PC-3 (cell line): ENCODE measurements around the gene RYK. TPM values are rescaled to one million over a fixed set of nuclear protein-coding genes. Genes with fewer than 3 reads are reported as not detected.

Source experiments
- ATAC-seq: fragments of 200-7000 bp; cut with Tn5 transposase; 2 replicates; pipeline ENCODE4 v1.9.1; 2020; ENCODE audit warnings: mild to moderate bottlenecking, moderate library complexity
- BruUV-seq: library from RNA; stranded (reverse); fragments of 400-500 nt; replicated peaks from 2 replicates; lab custom pipeline; 2021; lab: Mats Ljungman, UMichigan
- CTCF ChIA-PET: fragments of 300-600 bp; sonication (Branson Sonifier 250); formaldehyde crosslinking; loops from one replicate; lab custom pipeline; 2022; ENCODE audit warnings: antibody characterized with exemption; lab: Charles Lee
- POLR2A ChIA-PET: fragments of 300-600 bp; sonication (Branson Sonifier 250); formaldehyde crosslinking; loops from one replicate; lab custom pipeline; 2022; ENCODE audit warnings: antibody characterized with exemption; ENCODE audit not compliant: unreplicated experiment; lab: Charles Lee
- DNase-seq: peaks from one replicate; pipeline ENCODE4 v3.0.0-alpha.2; 2015
- H2AFZ ChIP-seq: fragments of 300-600 bp; sonication (generic); 2 replicates; pipeline ENCODE4 v1.6.0; 2016; ENCODE audit warnings: antibody characterized with exemption, low read length
- H3F3A ChIP-seq: fragments of 300-600 bp; sonication (generic); one replicate; pipeline ENCODE4 v1.6.0; 2017; ENCODE audit warnings: antibody characterized with exemption, low read length, control low read depth, mild to moderate bottlenecking; ENCODE audit not compliant: unreplicated experiment
- H3K27ac ChIP-seq: fragments of 300-600 bp; sonication (generic); 2 replicates; pipeline ENCODE4 v1.5.1; 2016; ENCODE audit warnings: mild to moderate bottlenecking, low read length
- H3K27me3 ChIP-seq: fragments of 300-600 bp; sonication (generic); 2 replicates; pipeline ENCODE4 v1.6.1; 2016; ENCODE audit warnings: low read length, mixed read lengths
- H3K36me3 ChIP-seq: fragments of 300-600 bp; sonication (generic); 2 replicates; pipeline ENCODE4 v1.6.1; 2016; ENCODE audit warnings: low read depth, mixed run types, low read length, mixed read lengths
- H3K4me1 ChIP-seq: fragments of 300-600 bp; sonication (generic); 2 replicates; pipeline ENCODE4 v1.5.1; 2016; ENCODE audit warnings: low read length; ENCODE audit not compliant: insufficient read depth
- H3K4me2 ChIP-seq: fragments of 300-600 bp; sonication (generic); 2 replicates; pipeline ENCODE4 v1.6.0; 2016; ENCODE audit warnings: low read length
- H3K4me3 ChIP-seq: fragments of 300-600 bp; sonication (generic); 2 replicates; pipeline ENCODE4 v1.5.1; 2016; ENCODE audit warnings: mild to moderate bottlenecking, low read length, mixed read lengths
- H3K79me2 ChIP-seq: fragments of 300-600 bp; sonication (generic); 2 replicates; pipeline ENCODE4 v1.6.1; 2017; ENCODE audit warnings: low read length, mixed read lengths
- H3K9ac ChIP-seq: fragments of 300-600 bp; sonication (generic); 2 replicates; pipeline ENCODE4 v1.6.0; 2016; ENCODE audit warnings: mild to moderate bottlenecking, low read length
- H3K9me2 ChIP-seq: fragments of 300-600 bp; sonication (generic); replicated peaks from 2 replicates; pipeline ENCODE4 v1.6.1; 2016; ENCODE audit warnings: mixed run types, low read length, mixed read lengths
- H3K9me3 ChIP-seq: fragments of 300-600 bp; sonication (generic); 2 replicates; pipeline ENCODE4 v1.6.1; 2016; ENCODE audit warnings: low read length, mixed read lengths
- H4K20me1 ChIP-seq: fragments of 300-600 bp; sonication (generic); 2 replicates; pipeline ENCODE4 v1.6.1; 2016; ENCODE audit warnings: low read length, mixed read lengths
- EZH2 ChIP-seq: fragments of 300-600 bp; sonication (generic); IDR thresholded peaks from one replicate; pipeline ENCODE4 v1.6.1; 2017; ENCODE audit warnings: antibody characterized with exemption, mild to moderate bottlenecking, low read length; ENCODE audit not compliant: unreplicated experiment
- EZH2phosphoT487 ChIP-seq: fragments of 300-600 bp; sonication (generic); IDR thresholded peaks from 2 replicates; pipeline ENCODE4 v1.6.1; 2018; ENCODE audit warnings: mild to moderate bottlenecking, antibody characterized with exemption, low read length, borderline replicate concordance
- intact Hi-C: fragments of 100-400 bp; cut with micrococcal nuclease; formaldehyde crosslinking; loops from 2 replicates; pipeline ENCODE4 v1.9.0; 2023
- total RNA-seq: library from RNA; depleted of rRNA; stranded (reverse); fragments of >200 nt; gene quantifications from 2 replicates; pipeline ENCODE4 v1.2.3, GENCODE V29; 2014
- TF ChIP-seq, protein P1 (sequence below): fragments of 300-600 bp; sonication (generic); conservative IDR thresholded peaks from 2 replicates; pipeline ENCODE4 v1.5.1; 2017; ENCODE audit warnings: antibody characterized with exemption, low read depth, mild to moderate bottlenecking, low read length

The RYK gene
- total RNA-seq, 1 experiment from 2014 or later: 47.2 TPM

DNA sequence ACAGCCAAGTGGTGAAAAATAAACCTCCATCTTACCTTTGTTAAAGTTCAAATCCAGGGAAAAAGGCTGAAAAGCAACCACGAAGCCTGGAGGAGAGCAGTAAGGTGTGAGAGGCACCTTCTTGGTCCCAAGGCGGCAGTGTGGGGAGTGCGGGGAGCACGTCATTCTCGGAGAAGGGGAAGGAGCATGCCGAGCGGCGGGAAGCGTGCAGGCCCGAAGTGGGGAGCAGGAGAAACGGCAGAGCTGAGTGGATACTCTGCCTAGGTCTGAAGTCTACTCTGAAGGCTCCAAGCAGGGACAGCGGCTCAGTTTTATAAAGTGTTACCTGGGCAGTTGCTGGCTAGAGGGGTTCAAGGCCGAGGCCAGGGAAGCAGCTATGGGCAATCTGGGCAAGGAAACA lies 96.9 kb downstream of the RYK start:
- POLR2A ChIA-PET: no interaction called here
- H3K27ac ChIP-seq: no peak overlapping the region
- no peaks in the 10 kb centered on the region for H3K9me2 ChIP-seq
- no peaks in the 10 kb centered on the region for H3F3A ChIP-seq
- ATAC-seq (no peak), DNase-seq (no peak)
- intact Hi-C loops: no loop called here
- H3K27me3 ChIP-seq: no peaks in the 10 kb centered on the region
- TF ChIP-seq, protein P1, sequence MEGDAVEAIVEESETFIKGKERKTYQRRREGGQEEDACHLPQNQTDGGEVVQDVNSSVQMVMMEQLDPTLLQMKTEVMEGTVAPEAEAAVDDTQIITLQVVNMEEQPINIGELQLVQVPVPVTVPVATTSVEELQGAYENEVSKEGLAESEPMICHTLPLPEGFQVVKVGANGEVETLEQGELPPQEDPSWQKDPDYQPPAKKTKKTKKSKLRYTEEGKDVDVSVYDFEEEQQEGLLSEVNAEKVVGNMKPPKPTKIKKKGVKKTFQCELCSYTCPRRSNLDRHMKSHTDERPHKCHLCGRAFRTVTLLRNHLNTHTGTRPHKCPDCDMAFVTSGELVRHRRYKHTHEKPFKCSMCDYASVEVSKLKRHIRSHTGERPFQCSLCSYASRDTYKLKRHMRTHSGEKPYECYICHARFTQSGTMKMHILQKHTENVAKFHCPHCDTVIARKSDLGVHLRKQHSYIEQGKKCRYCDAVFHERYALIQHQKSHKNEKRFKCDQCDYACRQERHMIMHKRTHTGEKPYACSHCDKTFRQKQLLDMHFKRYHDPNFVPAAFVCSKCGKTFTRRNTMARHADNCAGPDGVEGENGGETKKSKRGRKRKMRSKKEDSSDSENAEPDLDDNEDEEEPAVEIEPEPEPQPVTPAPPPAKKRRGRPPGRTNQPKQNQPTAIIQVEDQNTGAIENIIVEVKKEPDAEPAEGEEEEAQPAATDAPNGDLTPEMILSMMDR: no peak
- TF ChIP-seq EZH2: no peak
- TF ChIP-seq EZH2phosphoT487: no peak
- H3K9ac ChIP-seq: no peak overlapping the region
- CTCF ChIA-PET: no interaction called here
- no peaks in the 10 kb centered on the region for H4K20me1 ChIP-seq
- BruUV-seq: no TSS peak
- no peak overlapping the region for H3K4me2 ChIP-seq
- peaks cover 8% of the 10 kb centered on the region for H3K36me3 ChIP-seq
- H2AFZ ChIP-seq: no peak overlapping the region
- H3K4me1 ChIP-seq: no peaks in the 10 kb centered on the region
- H3K79me2 ChIP-seq: no peaks in the 10 kb centered on the region
- H3K4me3 ChIP-seq: no peak overlapping the region
- H3K9me3 ChIP-seq: no peaks in the 10 kb centered on the region

DNA sequence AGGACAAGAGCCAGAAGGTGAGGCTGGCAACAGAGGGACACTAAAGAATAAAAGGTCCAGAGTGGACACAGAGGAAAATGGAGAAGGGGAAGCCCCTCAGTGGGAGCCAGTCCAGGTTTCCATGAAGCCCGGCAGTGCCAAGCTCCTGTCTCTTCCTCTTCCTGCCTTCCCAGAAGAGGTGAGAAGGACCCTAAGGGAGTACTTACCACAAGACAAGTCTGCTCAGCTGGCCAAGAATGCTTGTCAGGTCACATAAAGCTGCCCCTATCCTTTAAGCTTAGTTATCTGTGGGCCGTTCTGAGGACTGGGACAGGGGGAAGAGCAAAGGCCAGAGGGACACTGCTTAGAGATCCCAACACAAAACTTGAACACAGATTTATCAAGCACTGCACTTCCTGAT lies 100.2 kb downstream of the RYK start:
- no peaks in the 10 kb centered on the region for H3K4me1 ChIP-seq
- no peaks in the 10 kb centered on the region; the same call in 1 of the 2 replicates for H3K36me3 ChIP-seq
- POLR2A ChIA-PET: no interaction called here
- H2AFZ ChIP-seq: no peak overlapping the region
- H3K9ac ChIP-seq: no peak overlapping the region
- H3K9me2 ChIP-seq: no peaks in the 10 kb centered on the region
- ATAC-seq (no peak), DNase-seq (no peak)
- no peaks in the 10 kb centered on the region for H4K20me1 ChIP-seq
- H3K79me2 ChIP-seq: no peaks in the 10 kb centered on the region
- H3K27ac ChIP-seq: no peak overlapping the region
- H3K9me3 ChIP-seq: no peaks in the 10 kb centered on the region
- TF ChIP-seq EZH2phosphoT487: no peak
- TF ChIP-seq EZH2: no peak
- TF ChIP-seq, protein P1: no peak
- H3K27me3 ChIP-seq: no peaks in the 10 kb centered on the region
- H3K4me3 ChIP-seq: no peak overlapping the region
- H3F3A ChIP-seq: no peaks in the 10 kb centered on the region
- CTCF ChIA-PET: no interaction called here
- intact Hi-C loops: no loop called here
- H3K4me2 ChIP-seq: no peak overlapping the region
- no TSS peak for BruUV-seq

DNA sequence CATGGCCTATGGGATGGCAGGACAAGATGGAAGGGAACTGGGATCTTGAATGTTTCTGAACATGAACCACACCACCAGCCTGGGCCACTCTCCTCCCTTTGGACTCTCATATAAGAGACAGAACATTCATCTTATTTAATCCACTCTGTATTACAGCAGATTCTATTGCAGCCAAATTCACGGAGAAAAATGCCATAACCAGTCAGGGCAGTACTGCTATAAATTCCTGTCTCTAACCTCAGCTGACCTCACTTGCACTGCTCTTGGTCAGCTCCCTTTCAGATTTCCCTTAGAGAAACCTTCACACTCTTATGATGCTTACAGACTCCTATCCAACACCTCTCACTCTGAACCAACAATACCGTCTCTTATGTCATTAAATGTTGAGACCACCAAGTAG lies 101.4 kb downstream of the RYK start:
- no peaks in the 10 kb centered on the region for H3K9me3 ChIP-seq
- H2AFZ ChIP-seq: no peak overlapping the region
- no peaks in the 10 kb centered on the region for H3K36me3 ChIP-seq
- BruUV-seq: no TSS peak
- CTCF ChIA-PET: no interaction called here
- H4K20me1 ChIP-seq: no peaks in the 10 kb centered on the region
- POLR2A ChIA-PET: no interaction called here
- no peaks in the 10 kb centered on the region for H3K9me2 ChIP-seq
- no peaks in the 10 kb centered on the region for H3K79me2 ChIP-seq
- DNase-seq (no peak), ATAC-seq (no peak)
- H3K27ac ChIP-seq: no peak overlapping the region
- no peaks in the 10 kb centered on the region for H3K4me1 ChIP-seq
- no peak for TF ChIP-seq EZH2
- TF ChIP-seq, protein P1: no peak
- no peak for TF ChIP-seq EZH2phosphoT487
- no peak overlapping the region for H3K4me3 ChIP-seq
- H3K27me3 ChIP-seq: no peaks in the 10 kb centered on the region
- no peak overlapping the region for H3K4me2 ChIP-seq
- intact Hi-C loops: no loop called here
- H3F3A ChIP-seq: no peaks in the 10 kb centered on the region
- no peak overlapping the region for H3K9ac ChIP-seq
